Skeletal muscle cell (primary cell): Measurements from ENCODE around the gene DYDC2.
"Not testable (repeated sequence)": the region's sequence is repeated elsewhere in the genome, so short reads cannot be mapped to it uniquely, and the experiment has no call there.

ENCODE experiments used
- DNase-seq: peaks from one replicate; pipeline ENCODE4 v3.0.0-alpha.2; 2010; ENCODE audit warnings: low read depth
- H3K4me3 ChIP-seq: 2 replicates; pipeline ENCODE4 v1.5.1; 2011; ENCODE audit warnings: low read depth, mild to moderate bottlenecking, control low read depth, low read length, moderate library complexity

Gene DYDC2, protein sequence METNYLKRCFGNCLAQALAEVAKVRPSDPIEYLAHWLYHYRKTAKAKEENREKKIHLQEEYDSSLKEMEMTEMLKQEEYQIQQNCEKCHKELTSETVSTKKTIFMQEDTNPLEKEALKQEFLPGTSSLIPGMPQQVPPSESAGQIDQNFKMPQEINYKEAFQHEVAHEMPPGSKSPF

DNA sequence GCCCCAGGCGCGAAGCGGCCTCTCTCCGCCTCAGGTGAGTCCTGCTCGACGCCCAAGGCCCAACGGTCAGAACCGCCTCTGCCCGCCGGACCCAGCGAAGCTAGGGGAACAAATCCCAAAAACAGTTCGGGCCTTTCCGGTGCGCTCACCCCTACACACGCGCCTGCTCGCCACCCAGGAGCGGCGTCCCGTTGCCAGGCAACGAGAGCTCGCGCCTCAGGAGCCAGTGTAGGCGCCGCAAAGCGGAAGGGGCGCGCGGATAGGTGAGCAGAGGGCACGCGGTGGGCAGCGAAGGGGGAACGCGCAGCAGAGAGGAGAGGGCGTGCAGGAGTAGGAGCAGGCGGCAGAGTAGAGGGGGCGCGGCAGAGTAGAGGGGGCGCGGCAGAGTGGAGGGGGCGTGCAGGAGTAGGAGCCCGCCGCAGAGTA, at the start of gene DYDC2, which contains the start of gene DYDC1:
Gene DYDC2, plus strand, starts transcription at position 219 of the 426 bp plus-strand sequence. CDS start 5,663 bp downstream, outside the sequence.
Gene DYDC1, minus strand, starts transcription at position 193 of the 426 bp plus-strand sequence. CDS start 4,154 bp downstream, outside the sequence.
- no peak for DNase-seq
- peak within 1 kb of the TSS; percentile 33 for H3K4me3 ChIP-seq

DNA sequence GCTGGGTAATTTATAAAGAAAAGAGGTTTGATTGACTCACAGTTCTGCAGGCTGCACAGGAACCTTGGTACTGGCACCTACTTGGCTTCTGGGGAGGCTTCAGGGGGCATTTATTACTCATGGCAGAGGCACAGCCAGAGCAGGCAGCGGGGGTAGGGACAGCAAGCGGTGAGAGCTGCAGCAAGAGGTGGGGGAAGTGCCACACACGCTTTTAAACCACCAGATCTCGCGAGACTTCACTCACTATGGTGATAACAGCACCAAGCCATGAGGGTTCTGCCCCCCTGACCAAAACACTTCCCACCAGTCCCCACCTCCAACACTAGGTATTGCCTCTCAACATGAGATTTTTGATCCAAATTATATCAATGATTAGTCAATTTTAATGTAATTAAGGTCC, 43.1 kb upstream of the DYDC2 start:
- DNase-seq = no peak
- H3K4me3 ChIP-seq = no peak overlapping the region

DNA sequence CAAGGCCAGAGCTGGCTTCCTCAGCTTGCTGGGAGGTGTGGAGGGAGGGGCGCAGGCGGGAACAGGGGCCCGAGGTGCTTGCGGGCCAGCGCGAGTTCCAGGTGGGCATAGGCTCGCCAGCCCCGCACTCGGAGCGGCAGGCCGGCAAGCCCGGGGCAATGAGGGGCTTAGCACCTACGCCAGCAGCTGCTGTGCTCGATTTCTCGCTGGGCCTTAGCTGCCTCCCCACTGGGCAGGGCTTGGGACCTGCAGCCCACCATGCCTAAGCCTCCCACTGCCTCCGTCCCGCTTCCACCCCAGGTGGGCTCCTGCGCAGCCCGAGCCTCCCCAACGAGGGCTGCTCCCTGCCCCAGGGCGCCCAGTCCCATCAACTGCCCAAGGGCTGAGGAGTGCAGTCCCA, 41.2 kb upstream of the DYDC2 start:
- no peak for DNase-seq
- no peak overlapping the region for H3K4me3 ChIP-seq

DNA sequence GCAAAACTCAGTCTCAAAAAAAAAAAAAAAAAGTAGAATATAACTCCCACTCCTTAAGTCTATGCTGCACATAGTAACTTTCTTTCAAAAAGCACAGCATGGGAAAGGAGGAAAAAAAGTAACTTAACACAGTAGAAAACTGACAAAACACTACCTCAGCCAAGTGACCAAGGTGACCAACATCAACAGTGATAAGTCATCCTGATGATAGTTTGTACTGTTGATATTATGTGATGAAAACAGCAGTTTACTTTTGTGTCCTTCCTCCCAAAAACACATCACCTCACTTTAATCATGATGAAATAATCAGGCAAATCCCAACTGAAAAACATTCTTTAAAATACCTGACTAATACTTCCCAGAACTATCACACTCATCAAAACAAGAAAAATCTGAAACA, 37.8 kb upstream of the DYDC2 start:
- H3K4me3 ChIP-seq = no peak overlapping the region
- DNase-seq = no peak

DNA sequence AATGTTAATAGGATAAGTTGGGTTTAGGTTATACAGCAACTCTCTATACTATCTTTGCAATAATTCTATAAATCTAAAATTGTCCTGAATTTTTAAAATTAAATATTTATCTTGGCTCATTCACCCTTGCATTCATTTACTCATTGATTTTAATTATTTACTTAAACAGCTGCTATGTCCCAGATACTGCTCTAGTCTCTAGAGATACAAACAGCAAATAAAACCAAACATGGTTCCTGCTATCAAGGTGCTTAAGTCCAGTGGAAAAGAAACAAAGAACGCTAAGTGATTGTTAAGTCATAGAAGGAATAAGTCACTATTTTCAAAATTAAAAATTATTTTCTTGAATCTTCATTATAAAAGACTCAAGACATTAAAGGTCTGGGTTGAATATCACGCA, 37.3 kb upstream of the DYDC2 start:
- H3K4me3 ChIP-seq = no peak overlapping the region
- DNase-seq = no peak

DNA sequence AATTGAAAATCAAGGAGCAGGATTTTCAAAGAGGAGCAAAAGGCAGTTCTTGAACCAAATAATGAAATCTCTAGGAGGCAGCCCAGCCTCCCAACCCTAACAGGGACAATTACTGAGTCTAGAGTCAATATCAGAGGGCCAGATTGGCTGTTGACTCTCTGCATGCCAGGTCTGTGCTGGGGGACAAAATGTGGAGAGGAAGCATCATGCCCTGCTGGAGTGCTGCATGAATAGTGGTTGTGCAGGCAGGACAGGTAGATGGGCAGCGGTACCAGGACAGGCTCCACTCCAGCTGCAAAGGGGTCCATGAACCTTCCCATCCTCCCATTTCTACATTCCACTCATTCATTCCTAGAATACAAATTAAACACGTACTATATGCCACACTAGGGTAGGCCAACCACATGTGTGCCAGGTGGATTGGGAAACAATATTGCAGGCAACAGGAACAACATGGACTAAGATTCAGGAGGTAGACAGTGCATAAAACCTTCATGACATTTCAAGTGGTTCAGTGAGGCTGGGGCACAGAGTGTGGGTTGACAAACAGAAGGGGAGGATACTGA, 36.8 kb upstream of the DYDC2 start:
- no peak for DNase-seq
- H3K4me3 ChIP-seq = no peak overlapping the region

DNA sequence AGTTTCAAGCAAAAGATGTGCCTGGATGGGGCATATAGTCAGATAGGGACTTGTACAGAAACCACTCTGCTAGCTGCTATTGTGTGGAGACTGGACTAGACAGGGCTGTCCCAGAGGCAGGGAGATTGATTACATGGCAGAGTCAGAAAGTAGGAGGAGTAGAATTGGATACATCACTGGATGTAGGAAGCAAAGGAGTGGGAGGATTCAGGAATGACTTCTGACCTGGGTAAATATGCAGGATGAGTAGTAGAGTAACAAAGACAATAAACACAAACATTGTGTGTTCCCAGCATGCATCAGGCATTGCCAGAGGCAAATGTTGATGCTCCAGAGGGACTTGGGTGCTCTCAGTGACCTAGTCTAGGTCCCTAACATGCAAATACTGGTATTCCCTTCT, 36.2 kb upstream of the DYDC2 start:
- DNase-seq = no peak
- H3K4me3 ChIP-seq = no peak overlapping the region

DNA sequence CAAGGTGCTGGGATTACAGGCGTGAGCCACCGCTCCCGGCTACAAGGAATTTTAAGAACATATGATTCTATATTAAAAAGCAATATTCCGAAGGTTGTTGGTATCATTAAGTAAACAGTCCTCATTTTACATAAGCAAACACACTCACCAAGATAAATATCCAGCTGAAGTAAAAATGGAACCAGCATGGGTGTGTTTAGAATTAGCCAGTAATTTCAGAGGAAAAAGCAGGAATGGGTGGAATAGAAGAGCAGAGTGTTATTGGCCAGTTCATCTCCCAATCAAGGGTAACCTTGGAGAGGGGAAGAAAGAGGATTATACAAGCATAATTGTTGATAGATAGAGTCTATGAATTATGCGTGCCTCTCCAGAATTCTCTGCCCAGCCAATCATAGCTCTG, 35.4 kb upstream of the DYDC2 start:
- H3K4me3 ChIP-seq = no peak overlapping the region
- no peak for DNase-seq

DNA sequence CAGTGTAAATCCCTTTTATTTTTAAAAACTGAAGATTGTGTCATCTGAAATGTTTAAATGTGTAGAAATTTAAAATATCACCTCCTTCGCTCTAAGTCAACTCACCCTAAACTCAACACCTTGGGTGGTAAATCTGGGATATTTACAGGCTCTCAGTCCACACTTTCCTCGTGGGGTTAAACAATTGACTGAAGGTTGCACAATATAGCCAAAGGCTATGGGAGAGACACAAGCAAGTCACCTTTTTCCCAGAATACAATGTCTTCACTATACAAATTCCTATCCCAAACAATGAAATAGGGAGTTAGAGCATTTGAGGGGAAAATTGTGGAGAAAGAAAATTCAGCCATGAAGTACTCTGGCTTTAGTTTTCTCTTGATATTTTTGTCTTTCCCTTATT, 34.4 kb upstream of the DYDC2 start:
- no peak for DNase-seq
- H3K4me3 ChIP-seq = no peak overlapping the region

DNA sequence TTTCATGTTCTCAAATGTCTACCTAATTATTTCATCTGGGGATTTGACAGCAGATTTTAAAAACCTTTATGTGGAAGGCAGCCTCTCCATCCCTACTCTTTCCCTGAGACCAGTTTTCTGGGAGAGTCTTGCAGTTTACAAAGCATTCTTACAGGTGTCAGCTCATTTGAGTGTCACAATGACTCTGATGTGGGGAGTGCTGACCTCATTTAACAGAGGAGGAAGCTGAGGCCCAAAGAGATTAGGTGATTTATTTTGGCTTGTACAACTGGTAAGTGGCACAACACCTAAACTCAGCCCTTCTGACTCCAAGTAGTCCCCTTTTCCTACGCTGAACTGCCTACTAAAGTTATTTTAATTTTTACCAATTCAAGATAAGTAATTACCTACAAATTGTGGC, 33.9 kb upstream of the DYDC2 start:
- no peak overlapping the region for H3K4me3 ChIP-seq
- DNase-seq = no peak

DNA sequence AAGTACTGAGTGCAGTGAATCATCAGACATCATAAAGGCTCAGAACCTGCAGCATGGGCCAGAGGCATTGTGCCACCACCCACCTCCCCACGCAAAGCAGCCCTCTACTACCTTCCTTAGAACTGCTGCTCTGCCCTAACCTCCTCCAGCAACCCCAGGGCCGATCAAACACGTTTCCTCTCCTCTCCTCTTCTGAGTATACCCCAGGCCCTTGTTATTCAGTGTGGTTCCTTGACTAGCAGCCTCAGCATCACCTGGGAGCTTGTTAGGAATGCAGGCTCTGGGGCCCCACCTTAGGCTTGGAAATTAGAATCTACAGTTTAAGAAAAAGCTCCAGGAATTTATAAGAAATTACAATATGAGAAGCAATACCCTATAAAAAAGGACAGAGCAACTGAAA, 33.3 kb upstream of the DYDC2 start:
- H3K4me3 ChIP-seq = no peak overlapping the region
- DNase-seq = no peak

DNA sequence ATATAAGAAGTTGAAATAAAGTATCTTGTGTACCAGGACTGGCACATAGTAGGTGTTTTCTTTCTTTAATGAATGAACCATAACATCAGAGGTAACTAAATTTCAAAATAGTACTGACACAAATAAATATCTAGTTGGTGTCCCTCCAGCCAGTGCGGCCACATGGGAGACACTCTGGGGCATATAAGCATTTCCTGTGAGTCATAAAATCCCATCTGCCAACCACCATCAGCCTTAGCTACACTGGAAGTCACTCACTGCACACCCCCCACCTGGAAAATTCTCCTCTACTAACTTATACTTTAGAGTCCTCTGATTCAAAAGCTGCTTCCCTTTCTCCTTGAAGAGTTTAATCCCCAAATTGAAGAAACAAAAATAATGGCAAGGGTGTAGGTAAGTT, 32.5 kb upstream of the DYDC2 start:
- no peak overlapping the region for H3K4me3 ChIP-seq
- peak; percentile 10 for DNase-seq

DNA sequence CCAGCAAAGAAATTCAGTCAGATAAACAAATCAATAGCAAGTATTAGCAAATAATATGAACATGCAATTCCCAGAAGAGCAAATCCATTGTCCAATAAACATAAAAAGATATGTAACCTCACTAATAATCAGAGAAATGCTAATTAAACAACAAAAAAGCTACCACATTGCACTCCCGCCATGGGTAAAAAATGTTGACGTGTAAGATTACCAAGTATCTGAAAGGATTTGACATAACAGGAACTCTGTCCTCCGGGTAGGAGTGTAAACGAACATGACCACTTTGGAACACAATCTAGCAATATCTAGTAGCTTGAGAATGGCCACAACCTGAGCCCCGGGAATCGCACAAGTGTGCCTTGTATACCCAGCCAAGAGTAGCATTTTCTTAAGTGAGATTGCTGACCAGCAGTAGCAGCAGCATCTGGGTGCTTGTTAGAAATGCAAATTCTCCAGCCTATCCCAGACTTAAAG, 31.7 kb upstream of the DYDC2 start:
- no peak for DNase-seq
- H3K4me3 ChIP-seq = no peak overlapping the region

DNA sequence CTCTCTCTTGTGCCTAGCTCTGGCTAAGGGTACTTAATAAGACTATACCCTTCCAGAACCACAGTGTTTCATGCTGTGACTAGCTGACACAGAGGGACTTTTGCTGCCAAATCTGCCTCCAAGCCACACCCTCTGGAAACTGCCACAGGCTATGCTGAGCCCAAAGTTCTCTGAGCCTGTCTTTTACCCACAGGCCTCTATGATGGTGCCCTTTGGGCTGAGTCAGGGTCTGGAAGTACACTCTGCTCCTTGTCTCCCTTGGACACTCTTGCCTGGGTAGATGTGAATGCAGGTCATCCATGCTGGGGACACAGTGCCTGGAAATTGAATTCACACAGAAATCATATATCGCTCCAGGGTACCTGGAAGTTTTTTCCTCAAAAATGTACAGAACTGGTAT, 22.6 kb upstream of the DYDC2 start:
- no peak overlapping the region for H3K4me3 ChIP-seq
- no peak for DNase-seq

DNA sequence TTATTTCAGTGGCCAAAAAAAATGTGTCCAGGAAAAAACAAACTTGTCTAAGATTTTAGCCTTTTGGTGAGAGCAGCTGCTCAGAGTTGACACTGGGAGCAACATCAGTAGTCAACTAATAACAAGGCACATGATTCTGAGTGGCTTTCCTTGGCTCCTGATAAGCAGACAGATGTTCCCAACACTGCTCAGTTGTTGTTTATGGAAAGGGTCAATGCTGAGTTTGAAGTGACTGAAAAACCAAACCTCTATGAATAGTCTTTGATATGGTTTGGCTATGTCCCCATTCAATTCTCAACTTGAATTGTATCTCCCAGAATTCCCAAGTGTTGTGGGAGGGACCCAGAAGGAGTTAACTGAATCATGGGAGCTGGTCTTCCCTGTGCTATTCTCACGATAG, 12.3 kb upstream of the DYDC2 start:
- no peak for DNase-seq
- H3K4me3 ChIP-seq = no peak overlapping the region

DNA sequence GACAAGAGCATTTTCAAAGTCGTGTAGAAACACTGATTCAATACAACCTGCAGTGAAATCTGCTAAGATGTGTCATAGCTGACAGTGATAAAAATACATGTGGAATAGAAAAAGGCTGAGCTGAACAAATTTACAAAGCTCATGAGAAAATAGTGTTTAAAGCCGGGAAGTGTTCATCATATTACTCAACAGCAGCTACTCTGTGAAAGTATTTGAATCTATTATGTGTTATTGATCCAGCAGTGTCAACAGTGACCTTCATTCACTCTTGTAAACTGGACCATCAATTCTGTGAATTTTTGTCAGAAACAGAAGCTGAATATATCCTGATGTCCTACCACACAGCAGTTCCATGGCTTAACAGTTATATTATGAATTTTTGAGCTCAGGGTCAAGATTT, 11.7 kb upstream of the DYDC2 start:
- H3K4me3 ChIP-seq = no peak overlapping the region
- no peak for DNase-seq

DNA sequence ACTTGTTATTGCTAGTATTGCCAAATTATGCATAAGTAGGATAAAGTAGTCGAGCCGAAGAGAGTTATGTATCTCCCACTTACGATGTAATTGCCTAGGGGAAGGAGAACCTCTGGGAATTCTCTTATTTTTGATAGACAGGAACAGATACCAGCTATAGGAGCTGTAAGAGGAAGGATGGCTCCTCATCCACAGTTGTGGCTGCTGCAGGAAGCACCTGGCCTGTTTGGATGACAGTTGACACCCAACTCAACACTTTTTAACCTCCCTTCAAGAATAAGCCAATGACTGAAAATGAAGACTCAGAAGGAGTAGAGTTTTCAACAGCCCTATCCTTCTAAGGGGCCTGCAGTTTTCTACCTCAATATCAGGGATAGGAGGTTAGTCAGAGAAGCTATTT, 6.3 kb upstream of the DYDC2 start:
- no peak for DNase-seq
- no peak overlapping the region for H3K4me3 ChIP-seq

DNA sequence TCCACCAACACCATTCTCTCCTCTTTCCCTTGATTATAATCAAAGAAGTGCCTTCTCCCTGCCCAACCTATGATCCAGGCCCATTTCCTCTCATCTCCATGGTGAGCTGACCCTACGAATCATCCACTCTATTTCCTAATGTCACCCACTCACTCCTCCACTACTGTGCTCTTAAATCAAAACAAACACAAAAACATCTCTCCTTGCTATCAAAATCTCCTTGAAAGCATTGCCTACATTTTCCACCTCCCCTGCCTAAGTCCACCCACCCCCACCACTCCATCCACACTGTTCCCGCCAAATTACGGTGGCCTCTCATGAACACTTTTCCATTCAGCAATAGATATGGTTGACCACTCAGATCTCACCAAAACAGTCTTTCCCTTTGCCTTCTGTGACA, 5.4 kb upstream of the DYDC2 start:
- no peak overlapping the region for H3K4me3 ChIP-seq
- DNase-seq = no peak

DNA sequence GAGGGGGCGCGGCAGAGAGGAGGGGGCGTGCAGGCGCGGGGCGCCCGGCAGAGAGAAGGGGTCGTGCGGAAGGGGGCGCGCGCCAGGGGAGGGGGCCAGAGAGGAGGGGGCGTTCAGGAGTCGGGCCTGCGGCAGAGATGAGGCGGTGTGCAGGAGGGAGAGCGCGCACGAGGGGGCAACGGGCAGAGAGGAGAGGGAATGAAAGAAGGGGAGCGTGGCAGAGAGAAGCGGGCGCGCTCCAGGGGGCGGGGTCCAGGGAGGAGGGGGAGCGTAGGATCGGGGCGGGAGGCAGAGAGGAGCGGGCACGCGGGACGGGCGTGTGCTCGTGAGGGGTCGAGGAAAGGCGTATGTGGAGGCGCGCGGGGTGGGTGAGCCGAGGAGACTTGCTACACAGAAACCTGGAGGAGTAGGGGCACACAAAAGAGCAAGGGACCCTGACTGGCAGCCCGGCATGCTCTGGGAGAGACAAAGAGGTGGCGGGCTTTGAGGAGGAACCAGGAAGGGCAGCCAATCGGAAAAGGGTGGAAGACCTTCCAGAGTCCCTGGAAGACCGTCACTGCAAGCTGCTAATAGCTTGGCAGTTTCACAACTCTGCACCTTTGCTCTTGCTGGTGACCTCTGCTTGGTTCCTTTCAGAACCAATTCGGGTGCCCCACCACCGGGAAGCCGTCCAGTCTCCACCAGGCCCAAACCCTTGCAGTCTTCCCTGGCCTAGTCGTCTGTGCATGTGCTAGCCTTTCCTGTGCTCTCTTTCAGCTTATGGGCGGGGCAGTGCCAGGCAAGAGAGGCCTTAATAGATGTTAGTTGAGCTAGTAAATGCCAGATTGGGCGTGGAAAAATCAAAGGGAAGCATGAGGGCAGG, 639 bp downstream of the DYDC2 start:
- peak overlapping the region; percentile 33 for H3K4me3 ChIP-seq
- no peak for DNase-seq

DNA sequence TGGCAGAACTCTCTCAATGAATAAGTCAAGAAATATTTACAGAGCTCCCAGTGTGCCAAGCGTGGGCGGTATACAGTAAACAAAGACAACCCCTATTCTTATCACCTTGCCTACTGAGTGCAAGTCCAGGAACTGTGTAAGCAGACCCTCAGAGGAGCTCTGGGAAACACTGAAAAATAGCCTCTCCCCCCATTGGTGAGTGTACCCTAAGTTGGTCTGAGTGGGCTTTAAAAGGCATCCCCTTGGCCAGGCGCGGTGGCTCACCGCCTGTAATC, 1.2 kb downstream of the DYDC2 start:
- H3K4me3 ChIP-seq = no peak overlapping the region
- no peak for DNase-seq

DNA sequence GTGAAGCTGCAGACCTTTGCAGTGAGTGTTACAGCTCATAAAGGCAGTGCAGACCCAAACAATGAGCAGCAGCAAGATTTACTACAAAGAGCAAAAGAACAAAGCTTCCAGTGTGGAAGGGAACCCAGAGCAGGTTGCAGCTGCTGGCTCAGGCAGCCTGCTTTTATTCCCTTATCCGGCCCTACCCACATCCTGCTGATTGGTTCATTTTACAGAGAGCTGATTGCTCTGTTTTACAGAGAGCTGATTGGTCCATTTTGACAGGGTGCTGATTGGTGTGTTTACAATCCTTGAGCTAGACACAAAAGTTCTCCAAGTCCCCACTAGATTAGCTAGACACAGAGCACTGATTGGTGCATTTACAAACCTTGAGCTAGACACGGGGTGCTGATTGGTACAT, 2.3 kb downstream of the DYDC2 start:
- H3K4me3 ChIP-seq, DNase-seq: not testable (repeated sequence)
